BE2C (cell line): Measurements from ENCODE around the gene ZNF490.
"Not testable (repeated sequence)": the region's sequence is repeated elsewhere in the genome, so short reads cannot be mapped to it uniquely, and the experiment has no call there.

Source experiments
- DNase-seq: peaks from one replicate; pipeline ENCODE4 v3.0.0-alpha.2; 2020
- H3K27me3 ChIP-seq: fragments of 250-450 bp; sonication (Bioruptor Pico); 2 replicates; pipeline ENCODE4 v1.5.1; 2020; ENCODE audit warnings: mild to moderate bottlenecking
- H3K36me3 ChIP-seq: fragments of 250-450 bp; sonication (Bioruptor Pico); 2 replicates; pipeline ENCODE4 v1.5.1; 2020; ENCODE audit warnings: mild to moderate bottlenecking
- H3K4me1 ChIP-seq: fragments of 250-450 bp; sonication (Bioruptor Pico); 2 replicates; pipeline ENCODE4 v1.5.1; 2020
- H3K4me3 ChIP-seq: 2 replicates; pipeline ENCODE4 v1.5.1; 2011; ENCODE audit warnings: low read depth, low read length
- H3K9me3 ChIP-seq: fragments of 250-450 bp; sonication (Bioruptor Pico); 2 replicates; pipeline ENCODE4 v1.5.1; 2020
- CTCF ChIP-seq: IDR thresholded peaks from 2 replicates; pipeline ENCODE4 v1.5.1; 2012; ENCODE audit warnings: mild to moderate bottlenecking, low read depth, low read length

ZNF490 gene

GRCh38 chr19:12581100-12581499 is 29.5 kb downstream of the ZNF490 start:
- no peak for TF ChIP-seq CTCF
- Histone ChIP-seq H3K4me3 (no peak overlapping the region), H3K27me3 (no peaks in the 10 kb centered on the region), H3K36me3 (peaks cover 29% of the 10 kb centered on the region), H3K9me3 (no peaks in the 10 kb centered on the region), H3K4me1 (no peaks in the 10 kb centered on the region)
- no peak for DNase-seq

DNA sequence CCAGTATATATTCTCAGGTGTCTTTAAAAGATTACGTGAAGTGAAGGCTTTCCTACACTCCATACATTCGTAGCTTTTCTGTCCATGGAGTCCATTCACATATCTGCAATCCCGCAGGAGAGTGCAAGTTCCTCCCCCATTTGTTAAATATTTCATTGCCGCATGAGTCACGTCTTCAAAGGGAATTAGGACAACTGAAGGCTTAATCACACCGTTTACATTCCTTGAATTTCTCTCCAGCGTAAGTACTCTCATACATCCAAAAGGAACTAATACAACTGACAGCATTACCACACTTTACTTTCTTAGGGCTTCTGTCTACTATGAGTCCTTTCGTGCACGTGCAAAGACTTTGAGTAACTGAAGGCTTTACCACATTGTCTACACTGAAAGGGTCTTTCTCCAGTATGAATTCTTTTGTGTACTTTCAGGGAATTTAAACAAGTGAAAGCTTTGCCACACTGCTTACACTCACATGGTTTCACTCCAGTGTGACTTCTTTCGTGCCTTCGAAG is 30.4 kb downstream of the ZNF490 start:
- DNase-seq = no peak
- H3K9me3 ChIP-seq = no peaks in the 10 kb centered on the region
- TF ChIP-seq CTCF = no peak
- H3K4me3 ChIP-seq = no peak overlapping the region
- H3K27me3 ChIP-seq = no peaks in the 10 kb centered on the region
- H3K36me3 ChIP-seq = peaks cover 29% of the 10 kb centered on the region
- H3K4me1 ChIP-seq = no peaks in the 10 kb centered on the region

DNA sequence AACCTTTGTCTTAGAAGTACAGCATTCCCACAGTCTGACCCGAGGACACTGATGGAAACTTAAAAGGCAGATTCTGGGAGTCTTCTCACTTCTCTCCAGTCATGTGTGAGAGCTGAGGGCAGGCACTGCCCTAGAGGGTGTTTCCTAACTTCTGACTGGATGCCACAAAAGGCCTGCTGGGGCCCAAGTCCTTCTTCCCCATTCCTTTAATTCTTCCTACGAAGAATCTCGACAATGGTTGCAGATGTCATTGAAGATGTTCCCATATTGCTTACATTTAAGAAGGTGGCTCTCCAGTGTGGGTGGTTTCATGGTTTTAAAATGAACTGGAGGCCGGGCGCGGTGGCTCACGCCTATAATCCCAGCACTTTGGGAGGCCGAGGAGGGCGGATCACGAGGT is 32.0 kb downstream of the ZNF490 start:
- TF ChIP-seq CTCF = no peak
- Histone ChIP-seq H3K36me3 (peaks cover 29% of the 10 kb centered on the region), H3K9me3 (no peaks in the 10 kb centered on the region), H3K4me1 (no peaks in the 10 kb centered on the region), H3K4me3 (no peak overlapping the region), H3K27me3 (no peaks in the 10 kb centered on the region)
- DNase-seq = no peak

DNA sequence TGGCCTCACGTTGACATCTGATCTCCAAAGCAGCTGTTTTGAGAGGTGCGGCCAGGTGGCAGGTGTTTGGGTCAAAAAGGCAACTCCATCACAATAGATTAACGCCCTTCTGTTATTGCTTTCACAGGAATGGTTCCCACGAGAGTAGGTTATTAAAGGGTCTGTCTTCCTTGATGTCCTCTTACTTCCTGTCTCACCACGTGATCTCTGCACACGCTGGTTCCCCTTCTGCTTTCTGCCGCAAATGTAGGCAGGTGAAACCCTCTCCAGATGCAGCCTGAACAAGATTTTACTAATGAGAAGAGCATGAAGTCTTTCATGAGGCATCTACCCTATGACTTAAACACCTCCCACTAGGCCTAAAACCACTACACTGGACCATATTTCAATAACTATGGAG is 36.6 kb downstream of the ZNF490 start:
- Histone ChIP-seq H3K4me1 (no peaks in the 10 kb centered on the region), H3K9me3 (no peaks in the 10 kb centered on the region), H3K27me3 (no peaks in the 10 kb centered on the region), H3K36me3 (no peaks in the 10 kb centered on the region; the same call in 1 of the 2 replicates), H3K4me3 (no peak overlapping the region)
- TF ChIP-seq CTCF = no peak
- no peak for DNase-seq

- H3K4me1 ChIP-seq = no peaks in the 10 kb centered on the region
- H3K36me3 ChIP-seq = no peaks in the 10 kb centered on the region
- H3K27me3 ChIP-seq = no peaks in the 10 kb centered on the region
- H3K9me3 ChIP-seq = no peaks in the 10 kb centered on the region
- H3K4me3 ChIP-seq = no peak overlapping the region
- TF ChIP-seq CTCF = no peak
- no peak for DNase-seq
These were observed 42.7 kb downstream of the ZNF490 start for GRCh38 chr19:12567951-12568350.

GRCh38 chr19:12566380-12566779 is 44.2 kb downstream of the ZNF490 start:
- H3K9me3 ChIP-seq, H3K36me3 ChIP-seq, H3K27me3 ChIP-seq, DNase-seq, H3K4me3 ChIP-seq, H3K4me1 ChIP-seq: not testable (repeated sequence)

GRCh38 chr19:12564016-12564664 is 46.5 kb downstream of the ZNF490 start:
- H3K27me3 ChIP-seq = no peaks in the 10 kb centered on the region
- no peaks in the 10 kb centered on the region for H3K9me3 ChIP-seq
- peak; percentile 93 for DNase-seq
- TF ChIP-seq CTCF = peak; percentile 96
- no peaks in the 10 kb centered on the region for H3K4me1 ChIP-seq
- H3K36me3 ChIP-seq = no peaks in the 10 kb centered on the region
- no peak overlapping the region for H3K4me3 ChIP-seq
